Epithelial cell of esophagus (primary cell): Measurements from ENCODE around the gene MBLAC1.

Experiments
- DNase-seq: peaks from one replicate; pipeline ENCODE4 v3.0.0; 2010; ENCODE audit warnings: low read depth
- H3K4me3 ChIP-seq: 2 replicates; pipeline ENCODE4 v1.5.1; 2011; ENCODE audit warnings: mild to moderate bottlenecking, low read length, control low read depth
- TF ChIP-seq, protein P1 (sequence below): IDR thresholded peaks from 2 replicates; pipeline ENCODE4 v1.5.1; 2011; ENCODE audit warnings: low read depth, mild to moderate bottlenecking, low read length, control low read depth, inconsistent platforms; ENCODE audit not compliant: insufficient read depth; ENCODE audit errors: missing control alignments

The MBLAC1 gene

GRCh38 chr7:100105534-100105933 is 21.2 kb upstream of the MBLAC1 start:
- no peak for DNase-seq
- H3K4me3 ChIP-seq = no peak overlapping the region
- TF ChIP-seq, protein P1, sequence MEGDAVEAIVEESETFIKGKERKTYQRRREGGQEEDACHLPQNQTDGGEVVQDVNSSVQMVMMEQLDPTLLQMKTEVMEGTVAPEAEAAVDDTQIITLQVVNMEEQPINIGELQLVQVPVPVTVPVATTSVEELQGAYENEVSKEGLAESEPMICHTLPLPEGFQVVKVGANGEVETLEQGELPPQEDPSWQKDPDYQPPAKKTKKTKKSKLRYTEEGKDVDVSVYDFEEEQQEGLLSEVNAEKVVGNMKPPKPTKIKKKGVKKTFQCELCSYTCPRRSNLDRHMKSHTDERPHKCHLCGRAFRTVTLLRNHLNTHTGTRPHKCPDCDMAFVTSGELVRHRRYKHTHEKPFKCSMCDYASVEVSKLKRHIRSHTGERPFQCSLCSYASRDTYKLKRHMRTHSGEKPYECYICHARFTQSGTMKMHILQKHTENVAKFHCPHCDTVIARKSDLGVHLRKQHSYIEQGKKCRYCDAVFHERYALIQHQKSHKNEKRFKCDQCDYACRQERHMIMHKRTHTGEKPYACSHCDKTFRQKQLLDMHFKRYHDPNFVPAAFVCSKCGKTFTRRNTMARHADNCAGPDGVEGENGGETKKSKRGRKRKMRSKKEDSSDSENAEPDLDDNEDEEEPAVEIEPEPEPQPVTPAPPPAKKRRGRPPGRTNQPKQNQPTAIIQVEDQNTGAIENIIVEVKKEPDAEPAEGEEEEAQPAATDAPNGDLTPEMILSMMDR = no peak

GRCh38 chr7:100106633-100107032 is 20.1 kb upstream of the MBLAC1 start:
- no peak for DNase-seq
- no peak overlapping the region for H3K4me3 ChIP-seq
- TF ChIP-seq, protein P1 = no peak

GRCh38 chr7:100107125-100107737 is 19.5 kb upstream of the MBLAC1 start:
- TF ChIP-seq, protein P1 = no peak
- no peak overlapping the region for H3K4me3 ChIP-seq

DNA sequence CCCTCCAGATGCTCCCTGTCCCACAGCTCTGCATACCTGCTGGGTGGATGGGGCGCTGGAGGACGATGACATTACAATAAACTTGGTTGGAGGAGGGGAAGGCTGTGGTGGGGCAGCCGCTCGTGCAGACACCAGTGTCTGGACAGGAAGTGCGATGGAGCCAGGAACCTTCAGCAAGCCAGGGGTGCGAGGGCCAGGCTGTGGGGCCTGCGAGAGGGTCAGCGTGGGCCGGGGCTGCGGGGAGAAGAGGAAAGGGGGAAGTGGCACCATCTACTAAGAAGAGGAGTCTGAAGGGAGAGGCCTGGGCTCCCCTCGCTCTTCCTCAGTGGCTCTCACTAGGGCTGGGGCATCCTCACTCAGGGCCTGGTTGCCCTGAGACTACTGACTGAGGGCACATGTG is 18.9 kb upstream of the MBLAC1 start:
- H3K4me3 ChIP-seq = no peak overlapping the region
- TF ChIP-seq, protein P1 = no peak
- no peak for DNase-seq

More at GRCh38 chr7:100107125-100107737, 19.5 kb upstream of the MBLAC1 start:
- DNase-seq = no peak

- H3K4me3 ChIP-seq = no peak overlapping the region
- DNase-seq = no peak
- TF ChIP-seq, protein P1 = no peak
Measured at GRCh38 chr7:100109521-100110163, 17.1 kb upstream of the MBLAC1 start.

DNA sequence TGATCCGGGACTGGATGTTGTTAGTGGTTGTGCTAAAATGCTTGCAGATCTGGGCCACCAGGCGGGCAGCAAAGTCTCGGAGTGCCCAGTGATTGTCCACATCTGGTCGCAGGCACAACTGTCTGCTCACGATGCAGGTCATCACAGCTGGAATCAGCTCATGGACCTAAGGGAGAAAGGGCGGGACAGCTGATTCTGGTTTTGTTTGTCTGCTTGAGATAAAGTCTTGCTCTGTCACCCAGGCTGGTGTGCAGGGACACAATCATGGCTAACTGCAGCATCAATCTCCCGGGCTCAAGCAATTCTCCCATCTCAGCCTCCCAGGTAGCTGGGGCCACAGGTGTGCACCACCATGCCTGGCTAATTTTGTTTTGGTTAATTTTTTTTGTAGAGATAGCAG is 15.6 kb upstream of the MBLAC1 start:
- TF ChIP-seq, protein P1 = no peak
- H3K4me3 ChIP-seq = no peak overlapping the region
- DNase-seq = no peak

DNA sequence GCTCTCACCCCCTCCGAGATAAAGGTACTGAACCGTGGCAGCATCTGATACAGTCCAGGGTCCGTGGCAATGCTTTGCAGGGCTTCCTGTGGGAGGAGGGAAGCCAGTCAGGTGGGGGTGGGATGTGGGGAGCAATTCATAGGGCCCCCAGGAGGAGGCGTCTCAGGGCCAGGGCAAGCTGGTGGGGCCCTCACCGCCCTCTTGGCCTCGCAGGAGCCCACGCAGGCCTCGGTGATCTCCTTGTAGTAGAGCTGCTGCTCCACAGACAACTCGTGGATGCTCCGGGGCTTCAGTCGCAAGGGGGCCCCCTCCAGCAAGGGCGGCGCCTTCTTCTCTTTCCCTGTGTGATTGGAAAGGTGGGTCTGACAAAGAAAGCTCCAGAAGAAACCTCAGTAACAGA is 14.9 kb upstream of the MBLAC1 start:
- TF ChIP-seq, protein P1 = no peak
- no peak for DNase-seq
- no peak overlapping the region for H3K4me3 ChIP-seq
